BLaER1 treated with 17β-estradiol and CSF1 and Interleukin-3, amounts not matched to agents 10 nM and 100 nM (cell line): ENCODE results near the gene JMJD1C.
"Not testable (repeated sequence)": the region's sequence is repeated elsewhere in the genome, so short reads cannot be mapped to it uniquely, and the experiment has no call there.

ENCODE experiments used
- H3K27ac ChIP-seq, 11 experiments: shearing (Covaris generic); formaldehyde crosslinking; 2 replicates each; pipeline ENCODE4 v1.8.1; 2022
- H3K27me3 ChIP-seq, 11 experiments: shearing (Covaris generic); formaldehyde crosslinking; 2 replicates each; pipeline ENCODE4 v1.8.1; 2022
- H3K36me3 ChIP-seq, 11 experiments: shearing (Covaris generic); formaldehyde crosslinking; 2 replicates each; pipeline ENCODE4 v1.8.1; 2022
- H3K4me1 ChIP-seq, 10 experiments: shearing (Covaris generic); formaldehyde crosslinking; 2 replicates each; pipeline ENCODE4 v1.8.1; 2022
- H3K4me2 ChIP-seq, 11 experiments: shearing (Covaris generic); formaldehyde crosslinking; 2 replicates each; pipeline ENCODE4 v1.8.1; 2022
- H3K4me3 ChIP-seq, 10 experiments: shearing (Covaris generic); formaldehyde crosslinking; 2 replicates each; pipeline ENCODE4 v1.8.1; 2022
- H3K9ac ChIP-seq, 11 experiments: shearing (Covaris generic); formaldehyde crosslinking; 2 replicates each; pipeline ENCODE4 v1.8.1; 2022
- H3K9me3 ChIP-seq, 11 experiments: shearing (Covaris generic); formaldehyde crosslinking; replicated peaks in 1 of 11; 2 replicates each; pipeline ENCODE4 v1.8.1; 2022
- H4K20me1 ChIP-seq, 11 experiments: shearing (Covaris generic); formaldehyde crosslinking; 2 replicates each; pipeline ENCODE4 v1.8.1; 2022
- Cebpa-rat ChIP-seq, 11 experiments: shearing (Covaris generic); IDR thresholded peaks; 2 replicates each; pipeline ENCODE4 v1.8.1; 2022

The JMJD1C gene

GRCh38 chr10:63318491-63318890, 147.3 kb downstream of the JMJD1C start:
- Histone ChIP-seq H3K36me3 (peaks cover under 1 to 33% (median 11%) of the 10 kb centered on the region in 11 experiments; a peak in 10 of 22 replicates), H3K4me2 (no peak overlapping the region), H3K9ac (no peak overlapping the region), H4K20me1 (peaks cover 0 to 8% (median 0%) of the 10 kb centered on the region in 11 experiments; a peak in 4 of 22 replicates), H3K9me3 (no peaks in the 10 kb centered on the region), H3K27me3 (no peaks in the 10 kb centered on the region), H3K4me3 (no peak overlapping the region), H3K27ac (no peak overlapping the region), H3K4me1 (no peaks in the 10 kb centered on the region)
- TF ChIP-seq Cebpa-rat (IDR thresholded peaks at IDR 0.05): no peak

GRCh38 chr10:63314020-63314419, 151.8 kb downstream of the JMJD1C start:
- no peak overlapping the region for H3K4me3 ChIP-seq
- H3K9me3 ChIP-seq: no peaks in the 10 kb centered on the region
- no peaks in the 10 kb centered on the region for H3K4me1 ChIP-seq
- no peak overlapping the region for H3K27ac ChIP-seq
- H3K36me3 ChIP-seq: peaks cover 0 to 25% (median 4%) of the 10 kb centered on the region in 11 experiments; a peak in 6 of 22 replicates
- H3K9ac ChIP-seq: no peak overlapping the region
- peaks cover 0 to 14% (median 0%) of the 10 kb centered on the region in 11 experiments; a peak in 7 of 22 replicates for H4K20me1 ChIP-seq
- no peak overlapping the region for H3K4me2 ChIP-seq
- TF ChIP-seq Cebpa-rat (IDR thresholded peaks at IDR 0.05): no peak
- H3K27me3 ChIP-seq: no peaks in the 10 kb centered on the region

- no peaks in the 10 kb centered on the region for H3K4me1 ChIP-seq
- H3K27me3 ChIP-seq: no peaks in the 10 kb centered on the region
- no peak overlapping the region for H3K27ac ChIP-seq
- no peaks in the 10 kb centered on the region for H3K9me3 ChIP-seq
- H3K4me3 ChIP-seq: no peak overlapping the region
- peaks cover 0 to 25% (median 4%) of the 10 kb centered on the region in 11 experiments; a peak in 6 of 22 replicates for H3K36me3 ChIP-seq
- no peak overlapping the region for H3K9ac ChIP-seq
- TF ChIP-seq Cebpa-rat (IDR thresholded peaks at IDR 0.05): no peak
- H4K20me1 ChIP-seq: peaks cover 0 to 18% (median 1%) of the 10 kb centered on the region in 11 experiments; a peak in 8 of 22 replicates
- H3K4me2 ChIP-seq: no peak overlapping the region
Measured at GRCh38 chr10:63313066-63313717, 152.6 kb downstream of the JMJD1C start.

- Histone ChIP-seq H3K4me2 (no peak overlapping the region), H3K4me3 (no peak overlapping the region), H3K36me3 (peaks cover 0 to 19% (median 4%) of the 10 kb centered on the region in 11 experiments; a peak in 6 of 22 replicates), H3K4me1 (no peaks in the 10 kb centered on the region), H3K27me3 (no peaks in the 10 kb centered on the region), H3K9ac (no peak overlapping the region), H4K20me1 (peaks cover 0 to 19% (median 9%) of the 10 kb centered on the region in 11 experiments; a peak in 9 of 22 replicates), H3K9me3 (no peaks in the 10 kb centered on the region), H3K27ac (no peak overlapping the region)
- no peak for TF ChIP-seq Cebpa-rat (IDR thresholded peaks at IDR 0.05)
Measured at GRCh38 chr10:63308628-63309027, 157.1 kb downstream of the JMJD1C start.

GRCh38 chr10:63304146-63304545, 161.6 kb downstream of the JMJD1C start:
- Histone ChIP-seq H3K4me2 (no peak overlapping the region), H3K9me3 (no peaks in the 10 kb centered on the region), H3K36me3 (peaks cover 0 to 7% (median 0%) of the 10 kb centered on the region in 11 experiments; a peak in 3 of 22 replicates), H3K9ac (no peak overlapping the region), H3K4me3 (no peak overlapping the region), H3K27me3 (no peaks in the 10 kb centered on the region), H3K4me1 (no peaks in the 10 kb centered on the region), H4K20me1 (peaks cover 0 to 23% (median 12%) of the 10 kb centered on the region in 11 experiments; a peak in 8 of 22 replicates), H3K27ac (no peak overlapping the region)
- TF ChIP-seq Cebpa-rat (IDR thresholded peaks at IDR 0.05): no peak

- H3K9me3 ChIP-seq: peaks cover 0 to 13% (median 0%) of the 10 kb centered on the region in 11 experiments; a peak in 3 of 22 replicates
- TF ChIP-seq Cebpa-rat (IDR thresholded peaks at IDR 0.05): no peak
- H3K4me2 ChIP-seq: no peak overlapping the region
- H3K27me3 ChIP-seq: no peaks in the 10 kb centered on the region
- peaks cover 0 to 32% (median 6%) of the 10 kb centered on the region in 11 experiments; a peak in 7 of 22 replicates for H4K20me1 ChIP-seq
- no peak overlapping the region for H3K9ac ChIP-seq
- H3K4me3 ChIP-seq: no peak overlapping the region
- no peaks in the 10 kb centered on the region for H3K4me1 ChIP-seq
- no peak overlapping the region for H3K27ac ChIP-seq
- peaks cover 0 to 17% (median 10%) of the 10 kb centered on the region in 11 experiments; a peak in 10 of 22 replicates for H3K36me3 ChIP-seq
Measured at GRCh38 chr10:63300801-63301200, 165.0 kb downstream of the JMJD1C start.

GRCh38 chr10:63297941-63298340, 167.8 kb downstream of the JMJD1C start:
- Histone ChIP-seq H3K4me3 (no peak overlapping the region), H3K27me3 (no peaks in the 10 kb centered on the region), H3K4me2 (no peak overlapping the region), H3K27ac (no peak overlapping the region), H3K36me3 (peaks cover 0 to 17% (median 9%) of the 10 kb centered on the region in 11 experiments; a peak in 9 of 22 replicates), H3K4me1 (peaks cover 0 to 16% (median 0%) of the 10 kb centered on the region in 10 experiments; a peak in 7 of 20 replicates), H4K20me1 (peaks cover 0 to 38% (median 6%) of the 10 kb centered on the region in 11 experiments; a peak in 7 of 22 replicates), H3K9me3 (peaks cover 0 to 13% (median 0%) of the 10 kb centered on the region in 11 experiments; a peak in 3 of 22 replicates), H3K9ac (no peak overlapping the region)
- no peak for TF ChIP-seq Cebpa-rat (IDR thresholded peaks at IDR 0.05)

GRCh38 chr10:63294781-63295180, 171.0 kb downstream of the JMJD1C start:
- Histone ChIP-seq H3K9me3 (peaks cover 0 to 13% (median 0%) of the 10 kb centered on the region in 11 experiments; a peak in 3 of 22 replicates), H3K36me3 (peaks cover 0 to 17% (median 9%) of the 10 kb centered on the region in 11 experiments; a peak in 9 of 22 replicates), H3K4me1 (peaks cover 0 to 21% (median 0%) of the 10 kb centered on the region in 10 experiments; a peak in 7 of 20 replicates), H3K27ac (no peak overlapping the region; a peak in 1 of 22 replicates), H3K27me3 (no peaks in the 10 kb centered on the region), H4K20me1 (peaks cover 0 to 40% (median 0%) of the 10 kb centered on the region in 11 experiments; a peak in 5 of 22 replicates), H3K4me3 (no peak overlapping the region), H3K9ac (no peak overlapping the region), H3K4me2 (peak overlapping the region in 3 of 11 experiments; percentile 43 to 79 (median 66); a peak in 7 of 22 replicates)
- no peak for TF ChIP-seq Cebpa-rat (IDR thresholded peaks at IDR 0.05)

GRCh38 chr10:63292847-63293246, 172.9 kb downstream of the JMJD1C start:
- H3K27me3 ChIP-seq, H3K9ac ChIP-seq, H3K4me3 ChIP-seq, H3K27ac ChIP-seq, H3K4me2 ChIP-seq, H3K9me3 ChIP-seq: not testable (repeated sequence)
- H3K4me1 ChIP-seq: peaks cover 0 to 21% (median 0%) of the 10 kb centered on the region in 10 experiments; a peak in 7 of 20 replicates
- peaks cover 0 to 10% (median 4%) of the 10 kb centered on the region in 11 experiments; a peak in 9 of 22 replicates for H3K36me3 ChIP-seq
- H4K20me1 ChIP-seq: peaks cover 0 to 40% (median 0%) of the 10 kb centered on the region in 11 experiments; a peak in 5 of 22 replicates
